Measurements from ENCODE around the gene EEPD1.

- TF ChIP-seq PATZ1 (CRISPR knock-in tag; IDR thresholded peaks at IDR 0.05; ENCODE audit: borderline replicate concordance) (no peak), TCF4 (CRISPR knock-in tag; IDR thresholded peaks at IDR 0.05; ENCODE audit: borderline replicate concordance) (no peak), TSHZ2 (CRISPR knock-in tag; IDR thresholded peaks at IDR 0.05) (no peak), CREB5 (CRISPR knock-in tag; IDR thresholded peaks at IDR 0.05; ENCODE audit: low read depth) (no peak), ARNTL (CRISPR knock-in tag; IDR thresholded peaks at IDR 0.05; ENCODE audit: borderline replicate concordance, low read depth) (no peak), TOX (CRISPR knock-in tag; IDR thresholded peaks at IDR 0.05; ENCODE audit: borderline replicate concordance) (no peak)
Observed at GRCh38 chr7:36208426-36208825, 55.4 kb downstream of the EEPD1 start.

Data from SK-N-SH treated with all-trans-retinoic acid at 6 μM for 48 hours (cell line).